WI38 (cell line): ENCODE measurements around the gene ALDH5A1.

Source experiments
- H3K4me3 ChIP-seq: 2 replicates; pipeline ENCODE4 v1.5.1; 2011; ENCODE audit warnings: low read depth, mild to moderate bottlenecking, control low read depth, low read length
- CTCF ChIP-seq: IDR thresholded peaks from 2 replicates; pipeline ENCODE4 v1.5.1; 2012; ENCODE audit warnings: low read depth, mild to moderate bottlenecking, control low read depth, low read length

ALDH5A1 gene

GRCh38 chr6:24524805-24525204 lies 30.0 kb downstream of the ALDH5A1 start:
- peak; percentile 34; the same call in 1 of the 2 replicates for TF ChIP-seq CTCF
- no peak overlapping the region for H3K4me3 ChIP-seq

- H3K4me3 ChIP-seq: no peak overlapping the region
- no peak for TF ChIP-seq CTCF
Observed at GRCh38 chr6:24529985-24530384, 35.2 kb downstream of the ALDH5A1 start.

- TF ChIP-seq CTCF: no peak
- H3K4me3 ChIP-seq: no peak overlapping the region
Observed at GRCh38 chr6:24534329-24534728, 39.6 kb downstream of the ALDH5A1 start.

GRCh38 chr6:24535210-24535609 lies 40.4 kb downstream of the ALDH5A1 start:
- no peak for TF ChIP-seq CTCF
- no peak overlapping the region for H3K4me3 ChIP-seq

GRCh38 chr6:24536466-24536865 lies 41.7 kb downstream of the ALDH5A1 start:
- TF ChIP-seq CTCF: no peak
- no peak overlapping the region for H3K4me3 ChIP-seq

GRCh38 chr6:24537082-24537699 lies 42.4 kb downstream of the ALDH5A1 start:
- TF ChIP-seq CTCF: no peak
- H3K4me3 ChIP-seq: no peak overlapping the region

GRCh38 chr6:24537771-24538385 lies 43.1 kb downstream of the ALDH5A1 start:
- no peak for TF ChIP-seq CTCF
- H3K4me3 ChIP-seq: no peak overlapping the region
